Esophagus (tissue), 2 donors: ENCODE measurements around the gene MAP1LC3B. TPM values are rescaled to one million over a fixed set of nuclear protein-coding genes. Genes with fewer than 3 reads are reported as not detected.
"Not testable (repeated sequence)": the region's sequence is repeated elsewhere in the genome, so short reads cannot be mapped to it uniquely, and the experiment has no call there.

Experiments
- H3K27ac ChIP-seq, 2 donors: one replicate each; pipeline ENCODE4 v1.5.1; 2013; ENCODE audit warnings: low read depth in 2 of 2, mild to moderate bottlenecking in 2 of 2, inconsistent platforms in 1 of 2, low read length in 1 of 2, moderate library complexity in 1 of 2
- H3K27me3 ChIP-seq, 2 donors: one replicate each; pipeline ENCODE4 v1.6.1; 2013; ENCODE audit warnings: low read length in 2 of 2, control low read depth in 1 of 2, mild to moderate bottlenecking in 1 of 2; ENCODE audit not compliant: insufficient read depth in 2 of 2, control insufficient read depth in 1 of 2
- H3K36me3 ChIP-seq, 2 donors: one replicate each; pipeline ENCODE4 v1.6.1; 2013; ENCODE audit warnings: low read length in 1 of 2; ENCODE audit not compliant: control insufficient read depth in 2 of 2, insufficient read depth in 2 of 2
- H3K4me1 ChIP-seq, 2 donors: one replicate each; pipeline ENCODE4 v1.6.1; 2013; ENCODE audit warnings: low read length in 1 of 2; ENCODE audit not compliant: control insufficient read depth in 2 of 2, insufficient read depth in 2 of 2
- H3K4me3 ChIP-seq, 2 donors: one replicate each; pipeline ENCODE4 v1.5.1; 2013; ENCODE audit warnings: low read length in 2 of 2, mild to moderate bottlenecking in 2 of 2, low read depth in 1 of 2, moderate library complexity in 1 of 2
- H3K9me3 ChIP-seq, 2 donors: one replicate each; pipeline ENCODE4 v1.6.1; 2013; ENCODE audit warnings: mild to moderate bottlenecking in 2 of 2, low read depth in 1 of 2, low read length in 1 of 2, moderate library complexity in 1 of 2; ENCODE audit not compliant: control insufficient read depth in 2 of 2, insufficient read depth in 1 of 2
- WGBS, 2 donors: extraction: QIAGEN DNeasy Blood & Tissue Kit; methylation state at CpG; one replicate each; pipeline ENCODE4 v1.1.7; 2013; 5-methylcytosine and 5-hydroxymethylcytosine counted together
- polyA plus RNA-seq, 2 donors: library from polyadenylated mRNA; stranded (reverse); fragments of 200-250 nt; gene quantifications; one replicate each; pipeline ENCODE4 v1.2.3, GENCODE V29; 2013
- donor health status: healthy with polysubstance abuse.
- donor health status: Bipolar disorder and iron deficiency.

Gene MAP1LC3B
- polyA plus RNA-seq, 2 donors = 28.1 to 41.2 TPM

GRCh38 chr16:87376660-87377059, 15.5 kb upstream of the MAP1LC3B start:
- peaks cover 0 to 2% of the 10 kb centered on the region in 2 donors for H3K36me3 ChIP-seq
- peaks cover 0 to 4% of the 10 kb centered on the region in 2 donors for H3K4me1 ChIP-seq
- 80 to 86% methylated on average over 6 of the region's 6 CpGs for WGBS, 2 donors

GRCh38 chr16:87379312-87379752, 12.8 kb upstream of the MAP1LC3B start:
- not testable (repeated sequence) for H3K9me3 ChIP-seq, H3K27ac ChIP-seq, H3K36me3 ChIP-seq, H3K4me3 ChIP-seq, H3K4me1 ChIP-seq, H3K27me3 ChIP-seq
- 88 to 92% methylated on average over 3 of the region's 3 CpGs for WGBS, 2 donors

More at GRCh38 chr16:87376660-87377059, 15.5 kb upstream of the MAP1LC3B start:
- Histone ChIP-seq H3K4me3 (no peak overlapping the region), H3K9me3 (no peaks in the 10 kb centered on the region), H3K27ac (peak overlapping the region in 1 of 2 donors; percentile 38), H3K27me3 (no peaks in the 10 kb centered on the region)

- peaks cover 0 to 7% of the 10 kb centered on the region in 2 donors for H3K4me1 ChIP-seq
- H3K9me3 ChIP-seq = no peaks in the 10 kb centered on the region
- no peak overlapping the region for H3K4me3 ChIP-seq
- no peak overlapping the region for H3K27ac ChIP-seq
- WGBS, 2 donors = 80 to 83% methylated on average over 10 of the region's 10 CpGs
- no peaks in the 10 kb centered on the region for H3K36me3 ChIP-seq
- H3K27me3 ChIP-seq = no peaks in the 10 kb centered on the region
These were observed 11.7 kb upstream of the MAP1LC3B start for GRCh38 chr16:87380403-87380802.

GRCh38 chr16:87380881-87381280, 11.3 kb upstream of the MAP1LC3B start:
- Histone ChIP-seq H3K9me3 (no peaks in the 10 kb centered on the region), H3K27ac (peak overlapping the region in 1 of 2 donors; percentile 35), H3K36me3 (no peaks in the 10 kb centered on the region), H3K4me3 (no peak overlapping the region), H3K27me3 (no peaks in the 10 kb centered on the region), H3K4me1 (peaks cover 0 to 4% of the 10 kb centered on the region in 2 donors)
- 35 to 38% methylated on average over 4 of the region's 4 CpGs for WGBS, 2 donors

GRCh38 chr16:87382023-87382785, 9.9 kb upstream of the MAP1LC3B start:
- peaks cover 0 to 4% of the 10 kb centered on the region in 2 donors for H3K4me1 ChIP-seq
- peak overlapping the region; percentile 95 to 97 for H3K27ac ChIP-seq
- H3K27me3 ChIP-seq = no peaks in the 10 kb centered on the region
- H3K36me3 ChIP-seq = no peaks in the 10 kb centered on the region
- H3K9me3 ChIP-seq = no peaks in the 10 kb centered on the region
- 13 to 14% methylated on average over 17 of the region's 17 CpGs for WGBS, 2 donors
- peak overlapping the region; percentile 62 to 80 for H3K4me3 ChIP-seq

- Histone ChIP-seq H3K36me3 (no peaks in the 10 kb centered on the region), H3K27ac (peak within 1 kb of the TSS; percentile 95 to 97), H3K27me3 (no peaks in the 10 kb centered on the region), H3K4me3 (peak within 1 kb of the TSS; percentile 62 to 80), H3K4me1 (peaks cover 0 to 4% of the 10 kb centered on the region in 2 donors), H3K9me3 (no peaks in the 10 kb centered on the region)
- 0 to 1% methylated on average over 38 to 92 of the region's 92 CpGs for WGBS, 2 donors
These were observed 8.5 kb upstream of the MAP1LC3B start, which contains the start of gene FBXO31 for GRCh38 chr16:87383505-87384161. Gene FBXO31 (minus strand): TSS chr16:87383776. CDS start chr16:87383744, 32 bp downstream.

- H3K27ac ChIP-seq = peak overlapping the region; percentile 95 to 97
- H3K4me1 ChIP-seq = peaks cover 0 to 4% of the 10 kb centered on the region in 2 donors
- H3K9me3 ChIP-seq = no peaks in the 10 kb centered on the region
- H3K27me3 ChIP-seq = no peaks in the 10 kb centered on the region
- H3K4me3 ChIP-seq = peak overlapping the region; percentile 62 to 80
- H3K36me3 ChIP-seq = no peaks in the 10 kb centered on the region
- WGBS, 2 donors = 5 to 6% methylated on average over 62 to 64 of the region's 64 CpGs
These were observed 7.8 kb upstream of the MAP1LC3B start for GRCh38 chr16:87384162-87384874.

- Histone ChIP-seq H3K27ac (peak overlapping the region; percentile 95 to 97), H3K4me3 (peak overlapping the region in 1 of 2 donors; percentile 62)
- not testable (repeated sequence) for H3K36me3 ChIP-seq, H3K9me3 ChIP-seq, H3K27me3 ChIP-seq, H3K4me1 ChIP-seq
- WGBS, 2 donors = 86% methylated on average over 12 of the region's 12 CpGs
These were observed 7.3 kb upstream of the MAP1LC3B start for GRCh38 chr16:87384875-87385167.

GRCh38 chr16:87387942-87388817, 4.0 kb upstream of the MAP1LC3B start:
- peak overlapping the region; percentile 73 to 88 for H3K27ac ChIP-seq
- H3K4me1 ChIP-seq = peaks cover 3 to 5% of the 10 kb centered on the region in 2 donors
- no peaks in the 10 kb centered on the region for H3K36me3 ChIP-seq
- H3K27me3 ChIP-seq = no peaks in the 10 kb centered on the region
- H3K4me3 ChIP-seq = peak overlapping the region in 1 of 2 donors; percentile 9
- no peaks in the 10 kb centered on the region for H3K9me3 ChIP-seq
- WGBS, 2 donors = 9% methylated on average over 18 of the region's 18 CpGs
